Measurements from ENCODE around the gene ZBTB7C. TPM values are rescaled to one million over a fixed set of nuclear protein-coding genes. Genes with fewer than 3 reads are reported as not detected.

Gene ZBTB7C
- total RNA-seq, 1 experiment from 2014 or later: 0.33 TPM

- Mint-ChIP-seq H3K4me1 (peaks cover 5 to 6% of the 10 kb centered on the region in 2 experiments), H3K4me3 (no peak overlapping the region), H3K36me3 (ENCODE audit: insufficient read depth in 1 of 3, low read depth in 3 of 3) (no peaks in the 10 kb centered on the region), H3K9me3 (no peaks in the 10 kb centered on the region), H3K27me3 (ENCODE audit: low read depth) (peaks cover 2% of the 10 kb centered on the region), H3K27ac (no peak overlapping the region; a peak in 1 of 7 replicates)
- no peaks in the 10 kb centered on the region for H3K23me2 ChIP-seq (ENCODE audit: insufficient read length, low read depth, low read length, poor library complexity, severe bottlenecking)
- H3K79me1 ChIP-seq (ENCODE audit: insufficient read depth, low read depth, low read length, poor library complexity, severe bottlenecking): no peaks in the 10 kb centered on the region
- H3K4ac ChIP-seq (ENCODE audit: low read depth, low read length): no peak overlapping the region
- no peak for TF ChIP-seq CTCF (conservative IDR thresholded peaks at IDR 0.05)
- no peak overlapping the region for H2BK12ac ChIP-seq (ENCODE audit: insufficient read length, low read depth, low read length)
- no peak overlapping the region for H2AK5ac ChIP-seq (ENCODE audit: insufficient read length, low read length)
- no peak overlapping the region for H2BK5ac ChIP-seq (ENCODE audit: insufficient read length, low read length)
- H3T11ph ChIP-seq (ENCODE audit: low read length): no peak overlapping the region
- H2BK120ac ChIP-seq (ENCODE audit: low read depth, low read length, poor library complexity, severe bottlenecking): no peak overlapping the region
- H3K18ac ChIP-seq (ENCODE audit: insufficient read length, low read depth, low read length): no peak overlapping the region
- no peak overlapping the region for H2BK15ac ChIP-seq (ENCODE audit: low read depth, low read length)
- H2BK20ac ChIP-seq (ENCODE audit: low read depth, low read length, poor library complexity, severe bottlenecking): no peak overlapping the region
- H3K9me3 ChIP-seq (ENCODE audit: control insufficient read depth, low read depth, low read length): no peaks in the 10 kb centered on the region
- H3K4me1 ChIP-seq (ENCODE audit: insufficient read depth, low read length): 0 out of 2 replicates have a peak, but pooled peaks cover 2% of the 10 kb centered on the region
- H3K9ac ChIP-seq (ENCODE audit: extremely low read depth, insufficient read length, low read length): no peak overlapping the region
- no peak for DNase-seq
- H4K8ac ChIP-seq (replicated peaks; ENCODE audit: insufficient read length, low read depth, low read length): no peak overlapping the region
- no peak overlapping the region for H2AFZ ChIP-seq (ENCODE audit: low read length)
- H3K27ac ChIP-seq (ENCODE audit: insufficient read length, low read depth, low read length): no peak overlapping the region
- no peaks in the 10 kb centered on the region for H4K20me1 ChIP-seq (ENCODE audit: control insufficient read depth, insufficient read depth, insufficient read length)
- no peak overlapping the region for H4K5ac ChIP-seq (ENCODE audit: insufficient read length, low read depth, low read length)
- WGBS (ENCODE audit: extremely low coverage, insufficient read length, low lambda C conversion rate): no CpG with 5 or more reads among the region's 3 CpGs
- H3K56ac ChIP-seq (ENCODE audit: insufficient read length, low read depth, low read length): no peak overlapping the region
- H3K14ac ChIP-seq (ENCODE audit: insufficient read depth, low read length): no peak overlapping the region
- no peaks in the 10 kb centered on the region for H3K79me2 ChIP-seq (ENCODE audit: insufficient read depth, low read length)
- H4K91ac ChIP-seq (ENCODE audit: insufficient read length, low read depth, low read length): no peak overlapping the region
- no peak overlapping the region for H3K23ac ChIP-seq (ENCODE audit: insufficient read length, low read depth, low read length)
- H3K27me3 ChIP-seq (ENCODE audit: insufficient read depth, low read length): no peaks in the 10 kb centered on the region
- H3K4me2 ChIP-seq (ENCODE audit: insufficient read depth, insufficient read length, low read length): no peak overlapping the region
Observed at GRCh38 chr18:48347756-48348326, 61.3 kb downstream of the ZBTB7C start.

Measured in H9 (cell line).